ENCODE data around the gene C12orf43. TPM values are rescaled to one million over a fixed set of nuclear protein-coding genes. Genes with fewer than 3 reads are reported as not detected.

C12orf43 gene
- total RNA-seq, 1 donor from 2014 or later: 18.0 TPM

DNA sequence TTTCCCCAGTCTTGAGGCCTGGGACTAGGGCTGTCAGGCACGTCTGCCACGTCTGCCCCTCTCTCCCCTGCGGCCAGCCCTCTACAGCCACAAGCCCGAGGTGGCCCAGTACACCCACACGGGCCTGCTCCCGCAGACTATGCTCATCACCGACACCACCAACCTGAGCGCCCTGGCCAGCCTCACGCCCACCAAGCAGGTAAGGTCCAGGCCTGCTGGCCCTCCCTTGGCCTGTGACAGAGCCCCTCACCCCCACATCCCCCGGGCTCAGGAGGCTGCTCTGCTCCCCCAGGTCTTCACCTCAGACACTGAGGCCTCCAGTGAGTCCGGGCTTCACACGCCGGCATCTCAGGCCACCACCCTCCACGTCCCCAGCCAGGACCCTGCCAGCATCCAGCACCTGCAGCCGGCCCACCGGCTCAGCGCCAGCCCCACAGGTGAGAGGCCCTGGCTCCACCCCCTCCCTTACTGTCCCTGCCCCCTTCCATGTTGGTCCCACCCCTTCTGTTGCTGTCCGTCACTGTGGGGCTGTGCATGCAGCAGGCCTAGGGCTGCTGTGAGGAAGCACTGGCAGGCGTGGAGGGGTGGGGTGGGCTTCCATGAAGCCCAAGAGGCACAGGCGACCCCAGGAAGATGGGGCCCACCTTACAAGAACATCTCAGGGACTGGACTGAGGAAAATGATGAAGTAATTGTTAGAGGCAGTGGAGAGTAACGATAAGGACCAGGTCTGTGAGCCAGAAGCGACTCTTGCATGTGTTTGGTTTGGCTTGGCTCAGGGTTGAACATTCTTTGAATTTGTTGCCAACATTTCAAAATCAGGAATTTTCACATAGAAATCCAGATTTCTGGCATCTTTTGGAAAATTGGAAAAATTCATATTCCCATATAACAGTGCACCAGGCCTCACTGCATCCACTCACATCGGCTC, 16.8 kb downstream of the C12orf43 start:
- no peak for DNase-seq (ENCODE audit: low spot score)

DNA sequence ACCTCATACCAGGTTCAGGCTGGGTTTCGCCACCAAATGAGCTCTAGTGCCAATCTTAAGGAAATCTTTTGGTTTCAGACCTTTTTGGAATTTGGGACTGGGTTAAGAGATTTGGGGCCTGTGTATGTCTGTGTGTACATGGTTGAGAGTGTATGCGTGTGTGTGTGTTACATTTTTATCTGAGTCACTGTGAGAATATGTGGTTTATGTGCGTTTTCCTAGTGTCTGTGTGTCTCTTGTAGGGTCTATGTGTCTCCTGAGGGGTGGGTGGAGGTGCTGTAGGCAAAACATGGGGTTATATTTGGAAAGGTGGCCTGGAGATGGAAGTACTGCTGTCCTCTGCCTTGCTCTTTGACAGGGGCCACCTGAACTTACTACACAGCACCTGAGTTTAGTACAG, 17.9 kb downstream of the C12orf43 start:
- DNase-seq (ENCODE audit: low spot score): no peak

DNA sequence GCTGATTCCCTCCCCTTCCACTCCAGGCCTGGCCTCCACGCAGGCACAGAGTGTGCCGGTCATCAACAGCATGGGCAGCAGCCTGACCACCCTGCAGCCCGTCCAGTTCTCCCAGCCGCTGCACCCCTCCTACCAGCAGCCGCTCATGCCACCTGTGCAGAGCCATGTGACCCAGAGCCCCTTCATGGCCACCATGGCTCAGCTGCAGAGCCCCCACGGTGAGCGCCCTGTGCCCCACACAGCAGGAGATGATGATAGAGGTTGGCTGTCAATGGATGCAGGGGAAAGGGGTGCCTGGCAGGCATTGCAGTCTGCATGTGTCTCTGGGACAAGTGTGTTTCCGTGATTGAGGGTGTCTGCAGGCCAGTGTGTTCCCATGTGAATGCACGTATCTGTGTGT, 18.8 kb downstream of the C12orf43 start:
- DNase-seq (ENCODE audit: low spot score): no peak

DNA sequence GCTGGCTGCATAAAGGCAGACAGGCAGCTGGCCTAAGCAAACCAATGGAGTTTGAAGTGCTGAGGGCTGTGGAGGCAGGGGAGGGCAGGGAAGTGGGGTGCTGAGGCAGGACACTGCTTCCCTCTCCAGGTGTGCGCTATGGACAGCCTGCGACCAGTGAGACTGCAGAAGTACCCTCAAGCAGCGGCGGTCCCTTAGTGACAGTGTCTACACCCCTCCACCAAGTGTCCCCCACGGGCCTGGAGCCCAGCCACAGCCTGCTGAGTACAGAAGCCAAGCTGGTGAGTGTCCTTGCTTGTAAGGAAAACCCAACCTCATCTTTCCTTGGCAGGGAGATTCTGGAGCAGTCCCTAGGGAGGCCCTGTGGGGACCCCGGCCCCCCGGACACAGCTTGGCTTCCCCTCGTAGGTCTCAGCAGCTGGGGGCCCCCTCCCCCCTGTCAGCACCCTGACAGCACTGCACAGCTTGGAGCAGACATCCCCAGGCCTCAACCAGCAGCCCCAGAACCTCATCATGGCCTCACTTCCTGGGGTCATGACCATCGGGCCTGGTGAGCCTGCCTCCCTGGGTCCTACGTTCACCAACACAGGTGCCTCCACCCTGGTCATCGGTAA, 20.0 kb downstream of the C12orf43 start:
- no peak for DNase-seq (ENCODE audit: low spot score)

DNA sequence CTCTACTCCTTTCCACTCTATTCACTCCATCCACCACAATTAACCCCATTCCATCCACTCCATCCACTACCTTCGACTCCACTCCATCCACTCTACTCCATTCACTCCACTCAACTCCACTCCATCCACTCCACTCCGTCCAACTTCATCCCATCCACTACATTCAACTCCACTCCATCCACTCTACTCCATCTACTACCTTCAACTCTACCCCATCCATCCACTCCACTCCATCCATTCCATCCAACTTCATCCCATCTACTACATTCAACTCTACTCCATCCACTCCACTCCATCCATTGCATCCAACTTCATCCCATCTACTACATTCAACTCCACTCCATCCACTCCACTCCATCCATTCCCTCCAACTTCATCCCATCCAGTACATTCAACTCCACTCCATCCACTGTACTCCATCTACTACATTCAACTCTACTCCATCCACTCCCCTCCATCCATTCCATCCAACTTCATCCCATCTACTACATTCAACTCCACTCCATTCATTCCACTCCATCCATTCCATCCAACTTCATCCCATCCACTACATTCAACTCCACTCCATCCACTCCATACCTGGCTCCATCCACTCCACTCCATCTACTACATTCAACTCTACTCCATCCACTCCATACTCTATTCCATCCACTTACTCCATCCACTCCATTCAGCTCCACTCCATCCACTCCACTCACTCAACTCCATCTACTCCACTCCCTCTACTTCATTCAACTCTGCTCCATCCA, 21.5 kb downstream of the C12orf43 start:
- DNase-seq (ENCODE audit: low spot score): no peak

DNA sequence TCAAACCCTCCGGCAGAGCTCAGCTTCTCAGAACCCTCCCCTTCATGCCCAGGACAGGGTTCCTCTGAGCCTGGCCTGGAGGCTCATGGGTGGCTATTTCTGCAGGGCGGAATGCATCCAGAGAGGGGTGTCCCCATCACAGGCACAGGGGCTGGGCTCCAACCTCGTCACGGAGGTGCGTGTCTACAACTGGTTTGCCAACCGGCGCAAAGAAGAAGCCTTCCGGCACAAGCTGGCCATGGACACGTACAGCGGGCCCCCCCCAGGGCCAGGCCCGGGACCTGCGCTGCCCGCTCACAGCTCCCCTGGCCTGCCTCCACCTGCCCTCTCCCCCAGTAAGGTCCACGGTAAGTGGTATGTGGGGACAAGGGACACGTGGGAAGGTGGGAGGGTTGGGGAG, 22.2 kb downstream of the C12orf43 start:
- DNase-seq (ENCODE audit: low spot score): no peak

- no peak for DNase-seq (ENCODE audit: low spot score)
Measured at GRCh38 chr12:120993496-120993895, 22.8 kb downstream of the C12orf43 start.

- no peak for DNase-seq (ENCODE audit: low spot score)
Measured at GRCh38 chr12:120992989-120993388, 23.3 kb downstream of the C12orf43 start.

- no peak for DNase-seq (ENCODE audit: low spot score)
Measured at GRCh38 chr12:120991965-120992364, 24.3 kb downstream of the C12orf43 start.

- DNase-seq (ENCODE audit: low spot score): no peak
Measured at GRCh38 chr12:120990487-120991055, 25.7 kb downstream of the C12orf43 start.

GRCh38 chr12:120989687-120990086, 26.6 kb downstream of the C12orf43 start:
- no peak for DNase-seq (ENCODE audit: low spot score)

DNA sequence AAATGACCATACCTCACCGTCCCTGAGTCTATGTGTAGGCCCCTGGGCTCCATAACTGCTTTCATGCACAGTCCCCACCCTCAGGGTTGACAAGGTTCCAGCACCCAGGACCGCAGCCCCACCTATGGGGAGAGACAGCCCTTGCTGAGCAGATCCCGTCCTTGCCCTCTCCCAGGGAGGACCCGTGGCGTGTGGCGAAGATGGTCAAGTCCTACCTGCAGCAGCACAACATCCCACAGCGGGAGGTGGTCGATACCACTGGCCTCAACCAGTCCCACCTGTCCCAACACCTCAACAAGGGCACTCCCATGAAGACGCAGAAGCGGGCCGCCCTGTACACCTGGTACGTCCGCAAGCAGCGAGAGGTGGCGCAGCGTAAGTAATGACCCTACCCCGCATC, 27.6 kb downstream of the C12orf43 start:
- no peak for DNase-seq (ENCODE audit: low spot score)

- no peak for DNase-seq (ENCODE audit: low spot score)
Measured at GRCh38 chr12:120988234-120988633, 28.1 kb downstream of the C12orf43 start.

DNA sequence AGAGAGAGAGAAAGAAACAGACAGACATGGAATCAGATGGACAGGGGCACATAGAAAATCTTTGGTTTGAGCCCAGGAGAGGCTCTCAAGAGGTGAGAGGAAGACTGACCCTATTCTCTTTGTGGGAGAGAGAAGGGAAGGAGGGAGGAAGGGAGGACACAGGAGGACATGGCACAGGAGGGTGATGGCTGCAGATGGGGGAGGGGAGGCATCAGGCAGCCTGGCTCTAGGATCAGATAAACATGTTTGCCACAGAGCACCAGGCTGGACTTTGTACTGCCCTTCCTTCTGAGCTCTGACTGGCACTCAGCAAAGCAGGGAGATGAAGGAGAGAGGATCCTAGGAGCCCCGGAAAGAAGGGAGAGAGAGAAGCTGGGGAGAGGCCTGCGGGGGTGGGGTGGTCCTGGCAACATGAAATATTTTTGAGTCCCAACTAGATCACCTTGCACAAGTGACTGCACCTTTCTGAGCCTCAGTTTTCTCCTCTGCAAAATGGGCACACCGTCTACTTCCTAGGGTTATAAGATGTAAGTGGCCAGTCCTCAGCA, 31.9 kb downstream of the C12orf43 start:
- DNase-seq (ENCODE audit: low spot score): no peak

GRCh38 chr12:120983759-120984158, 32.5 kb downstream of the C12orf43 start:
- DNase-seq (ENCODE audit: low spot score): no peak

DNA sequence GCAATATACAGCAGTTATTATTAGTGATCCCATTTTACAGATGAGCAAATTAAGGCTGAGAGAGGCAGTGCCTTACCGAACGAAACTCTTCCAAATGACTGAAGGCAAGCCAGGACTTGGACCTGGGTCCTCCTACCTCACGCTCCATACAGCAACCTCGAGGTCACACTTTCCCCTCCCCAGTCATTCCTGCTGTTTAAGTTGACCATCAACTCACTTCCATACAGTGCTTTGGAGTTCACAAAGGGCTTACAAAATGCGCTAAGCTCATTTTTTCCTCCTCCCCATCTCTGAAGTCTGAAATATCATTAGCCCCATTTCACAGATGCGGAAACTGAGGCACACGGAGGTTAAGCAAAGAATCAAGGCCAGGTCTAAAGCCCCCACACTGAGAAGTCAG, 33.6 kb downstream of the C12orf43 start:
- DNase-seq (ENCODE audit: low spot score): no peak

DNA sequence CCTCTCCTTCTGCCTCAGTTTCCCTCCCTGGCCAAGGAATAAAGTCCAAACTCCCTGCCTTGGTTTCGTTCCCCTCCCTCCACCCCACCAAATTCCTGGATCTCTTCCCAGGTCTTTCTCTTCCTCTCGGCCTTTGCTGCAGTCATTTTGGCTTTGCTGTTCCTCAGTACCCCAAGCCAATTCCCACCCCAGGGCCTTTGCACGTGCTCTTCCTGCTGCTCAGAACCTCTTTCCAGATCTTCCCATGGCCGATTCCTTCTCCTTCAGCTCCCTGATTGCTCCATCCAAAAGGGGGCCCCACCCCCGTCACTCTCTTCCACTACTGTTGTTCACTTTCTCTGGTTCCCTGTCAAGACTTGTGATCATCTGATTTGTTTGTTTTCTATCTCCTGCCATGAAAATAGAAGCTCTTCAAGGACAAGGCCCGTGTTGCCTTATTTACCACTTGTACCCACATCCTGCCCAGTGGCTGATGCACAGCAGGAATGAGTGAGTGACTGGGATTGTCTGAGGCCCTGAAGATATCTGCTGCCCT, 34.8 kb downstream of the C12orf43 start:
- DNase-seq (ENCODE audit: low spot score): no peak

GRCh38 chr12:120980800-120981368, 35.4 kb downstream of the C12orf43 start:
- no peak for DNase-seq (ENCODE audit: low spot score)

GRCh38 chr12:120979862-120980696, 36.2 kb downstream of the C12orf43 start:
- DNase-seq (ENCODE audit: low spot score): no peak

DNA sequence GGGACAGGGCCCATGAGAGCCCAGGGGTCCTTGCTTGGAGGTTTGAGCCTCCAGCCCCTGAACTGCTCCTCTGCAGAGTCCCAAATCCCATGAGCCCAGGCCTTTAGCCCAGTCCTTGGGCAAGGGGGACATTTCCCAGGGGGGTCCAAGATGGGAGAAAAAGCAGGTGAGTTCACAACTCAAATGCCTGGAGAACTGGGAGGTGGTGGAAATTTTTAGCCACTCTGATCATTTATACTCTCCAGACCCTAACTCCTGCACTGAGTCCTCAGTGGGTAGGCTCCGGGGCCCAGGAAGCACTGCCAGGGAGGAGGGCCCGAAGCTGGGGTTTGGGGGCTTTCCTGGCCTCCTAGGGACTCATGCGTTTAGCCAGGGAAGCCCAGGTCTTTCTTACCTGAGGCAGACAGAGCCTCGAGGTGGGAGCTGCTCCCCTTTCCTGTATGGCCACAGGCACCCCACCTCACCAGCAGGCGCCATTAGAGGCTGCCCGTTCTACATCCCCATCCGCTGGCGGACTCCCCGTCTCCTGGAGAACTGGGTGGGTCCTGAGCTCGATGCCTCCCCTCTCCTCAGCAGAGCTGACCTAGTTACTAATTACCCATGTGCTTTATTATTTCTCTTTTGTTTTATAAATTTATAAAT, 36.9 kb downstream of the C12orf43 start:
- DNase-seq (ENCODE audit: low spot score): no peak
